Measurements from ENCODE around the gene OCSTAMP.

Gene OCSTAMP

DNA sequence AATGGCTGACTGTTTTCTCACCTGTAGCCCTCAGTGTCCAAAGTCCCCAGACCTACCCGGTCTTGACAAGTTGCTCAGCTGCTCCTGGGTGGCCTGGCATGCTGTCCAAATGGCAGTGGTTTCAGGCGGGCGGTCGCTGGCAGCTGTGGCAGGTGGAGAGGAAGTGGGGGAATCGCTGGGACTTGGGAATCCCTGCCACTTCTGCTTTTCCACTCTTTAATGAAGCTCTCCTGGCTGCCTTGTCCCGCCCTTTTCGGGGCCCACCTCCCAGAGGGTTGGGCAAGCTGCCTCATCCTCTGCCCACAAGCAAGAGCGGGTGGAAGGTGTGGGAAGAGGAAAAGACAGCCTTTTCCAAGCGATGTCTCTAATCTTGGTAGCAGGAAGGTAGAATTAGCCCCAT is at the start of gene OCSTAMP:
TSS of gene OCSTAMP (minus strand) at position 194 of the 400 bp plus-strand sequence. CDS start at position 100, 94 bp downstream.
- no peak for DNase-seq

GRCh38 chr20:46599227-46599987 is 49.0 kb upstream of the OCSTAMP start:
- no peak for DNase-seq

GRCh38 chr20:46595933-46596332 is 45.5 kb upstream of the OCSTAMP start:
- no peak for DNase-seq

GRCh38 chr20:46594725-46595124 is 44.3 kb upstream of the OCSTAMP start:
- DNase-seq: no peak

DNA sequence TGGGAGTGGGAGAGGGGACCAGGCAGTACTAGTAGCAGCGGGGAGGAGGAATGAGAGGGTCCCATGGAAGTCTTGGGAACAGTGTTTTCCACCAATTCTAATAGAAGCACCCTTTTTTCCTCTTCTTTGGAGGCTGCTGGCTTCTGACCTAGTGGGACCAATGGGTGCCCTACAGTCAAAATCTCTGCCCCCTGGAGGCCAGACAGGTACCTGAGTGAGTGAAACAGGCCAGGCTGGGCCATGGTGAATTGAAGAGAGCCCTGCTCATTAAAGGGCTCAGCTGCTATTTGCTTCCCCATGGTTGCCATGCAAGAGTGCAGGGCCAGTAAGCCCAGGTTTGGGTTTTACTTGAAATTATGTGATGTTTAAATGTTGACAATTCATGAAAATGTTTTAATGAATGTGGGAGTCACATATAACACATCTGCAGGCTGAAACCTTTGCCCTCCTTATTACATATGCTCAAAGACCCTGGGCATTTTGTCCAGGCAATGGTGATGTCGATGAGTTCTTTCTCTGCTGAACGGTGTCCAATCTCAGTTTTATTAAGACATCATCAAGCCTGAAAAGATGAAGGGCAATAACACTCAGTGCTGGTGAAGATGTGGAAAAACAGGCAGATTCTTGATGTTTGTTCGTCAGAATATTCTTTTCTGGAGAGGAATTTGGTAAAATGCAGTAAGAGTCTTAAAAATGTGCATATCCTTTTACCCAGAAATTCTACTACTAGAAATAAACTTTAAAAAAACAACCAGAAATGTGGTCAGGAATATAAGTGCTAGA is 42.3 kb upstream of the OCSTAMP start:
- DNase-seq: no peak

- no peak for DNase-seq
Measured at GRCh38 chr20:46590443-46590842, 40.0 kb upstream of the OCSTAMP start.

- no peak for DNase-seq
Measured at GRCh38 chr20:46588532-46589511, 38.4 kb upstream of the OCSTAMP start.

GRCh38 chr20:46587986-46588385 is 37.5 kb upstream of the OCSTAMP start:
- no peak for DNase-seq

- no peak for DNase-seq
Measured at GRCh38 chr20:46586724-46587123, 36.3 kb upstream of the OCSTAMP start.

DNA sequence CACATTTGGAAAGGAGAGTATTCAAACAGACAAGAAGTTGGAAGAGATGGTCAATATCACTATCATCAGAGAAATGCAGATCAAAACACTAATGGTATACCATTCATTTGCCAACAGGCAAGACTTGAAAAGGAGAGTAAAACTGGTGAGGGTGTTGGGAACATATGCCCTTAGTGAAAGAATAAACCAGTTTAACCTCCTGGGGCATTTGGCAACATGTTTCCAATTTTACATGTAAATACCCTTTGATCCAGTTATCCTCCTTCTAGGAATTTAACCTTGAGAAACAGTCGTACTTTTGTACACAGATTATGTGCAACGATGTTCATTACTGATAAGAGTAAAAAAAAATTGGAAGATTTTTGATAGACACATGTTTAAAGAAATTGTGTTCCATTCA is 34.1 kb upstream of the OCSTAMP start:
- DNase-seq: no peak

- DNase-seq: no peak
Measured at GRCh38 chr20:46583411-46584214, 33.2 kb upstream of the OCSTAMP start.

GRCh38 chr20:46582648-46583047 is 32.2 kb upstream of the OCSTAMP start:
- no peak for DNase-seq

DNA sequence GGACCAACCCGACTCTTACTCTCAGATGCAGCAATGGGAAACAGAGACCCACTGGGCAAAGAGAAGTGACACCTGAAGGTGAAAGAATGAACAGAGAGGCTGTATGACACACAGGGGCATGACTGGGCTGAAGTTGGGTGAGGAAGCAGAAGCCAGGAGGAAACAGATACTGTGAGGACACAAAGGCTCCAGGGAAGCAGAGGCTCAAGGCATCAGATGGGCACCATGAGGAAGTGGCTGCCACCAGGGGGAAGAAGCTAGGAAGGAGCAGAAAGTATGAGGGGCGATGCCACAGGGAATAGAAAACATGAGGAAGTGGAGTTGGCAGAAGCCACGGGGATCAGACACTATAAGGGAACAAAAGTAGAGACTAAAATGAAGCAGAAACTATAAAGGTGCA is 30.9 kb upstream of the OCSTAMP start:
- no peak for DNase-seq

GRCh38 chr20:46580613-46581205 is 30.3 kb upstream of the OCSTAMP start:
- DNase-seq: no peak

DNA sequence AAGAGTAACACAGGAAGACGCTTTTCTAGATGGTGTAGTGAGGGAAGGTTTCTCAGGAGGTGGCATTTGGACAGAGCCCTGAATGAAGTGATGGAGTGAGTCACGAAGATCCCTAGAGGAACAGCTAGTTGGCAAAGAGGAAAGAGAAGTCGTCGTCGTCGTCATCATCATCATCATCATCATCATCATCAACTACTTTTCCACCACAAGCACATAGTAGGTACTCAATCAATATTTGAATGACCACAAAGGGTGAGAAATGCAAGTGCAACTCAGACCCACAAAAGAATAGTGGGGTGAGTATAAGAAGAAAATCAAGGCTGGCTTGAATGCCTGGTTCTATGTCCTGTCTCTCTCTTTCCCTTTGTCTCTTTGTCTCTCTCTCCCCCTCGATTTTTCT is 28.3 kb upstream of the OCSTAMP start:
- DNase-seq: no peak

- no peak for DNase-seq
Measured at GRCh38 chr20:46576774-46577395, 26.4 kb upstream of the OCSTAMP start.

DNA sequence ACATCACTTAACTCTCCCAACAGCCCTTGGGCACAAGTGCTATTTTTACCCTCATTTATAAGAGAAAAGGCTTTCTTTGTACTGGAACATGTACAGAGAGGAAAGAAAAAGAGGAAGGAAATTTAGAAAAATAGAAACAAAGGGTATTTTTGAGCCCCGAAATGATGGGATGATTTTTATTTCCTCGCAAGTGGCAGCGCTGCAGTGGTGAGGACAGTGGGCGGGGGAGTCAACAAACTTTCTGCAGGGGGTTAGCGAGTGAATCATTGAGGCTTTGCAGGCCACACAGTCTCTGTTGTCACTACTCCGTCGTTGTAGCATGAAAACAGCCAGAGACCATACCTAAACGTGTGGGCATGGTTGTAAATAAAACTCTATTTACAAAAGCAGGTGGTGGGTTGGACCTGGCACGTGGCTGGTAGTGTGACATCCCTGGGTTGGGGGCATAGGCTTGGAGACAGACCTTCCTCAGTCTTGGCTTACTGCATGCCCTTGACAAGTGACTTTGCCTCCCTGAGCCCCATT is 25.5 kb upstream of the OCSTAMP start:
- no peak for DNase-seq

GRCh38 chr20:46575394-46575793 is 24.9 kb upstream of the OCSTAMP start:
- DNase-seq: no peak

DNA sequence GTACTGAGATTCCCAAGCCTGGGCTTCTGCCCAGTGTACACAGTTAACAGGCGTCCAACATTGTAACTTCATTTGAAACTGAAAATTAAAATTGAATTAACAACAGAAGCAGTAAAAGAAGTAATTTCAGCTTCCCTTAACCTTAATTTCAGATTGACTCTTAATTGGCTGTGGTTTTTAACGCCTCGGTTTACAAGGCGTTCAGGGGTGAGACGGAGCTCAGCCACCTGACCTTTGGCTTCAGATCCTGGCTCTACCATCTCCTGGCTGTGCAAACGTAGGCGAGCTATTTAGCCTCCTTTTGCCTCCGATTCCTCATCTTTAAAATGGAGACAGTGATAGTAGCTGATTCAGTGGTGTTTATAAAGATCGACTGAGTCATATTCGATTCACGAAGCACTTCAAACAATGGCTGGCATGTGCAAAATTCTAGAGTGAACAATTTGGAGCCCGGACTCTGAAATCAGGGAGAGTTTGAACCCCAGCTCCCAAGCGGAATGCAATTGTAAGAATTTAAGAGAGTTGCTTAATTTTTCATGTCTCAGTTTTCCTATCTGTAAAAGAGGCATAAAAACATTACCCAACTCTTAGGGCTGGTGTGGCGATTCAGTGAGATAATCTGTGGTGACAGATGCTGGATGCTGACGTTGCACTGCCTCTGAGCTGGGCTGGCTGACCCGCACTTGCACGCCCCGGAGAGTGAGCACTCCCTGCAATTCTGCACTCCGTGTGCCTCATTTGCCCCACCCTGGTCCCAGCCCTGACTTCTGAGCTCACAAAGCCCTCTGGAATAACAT is 23.5 kb upstream of the OCSTAMP start:
- DNase-seq: no peak

GRCh38 chr20:46573234-46573633 is 22.8 kb upstream of the OCSTAMP start:
- DNase-seq: no peak

Data from kidney glomerular epithelial cell (primary cell).